OCI-LY7 (cell line): ENCODE results near the gene TESPA1. TPM values are rescaled to one million over a fixed set of nuclear protein-coding genes. Genes with fewer than 3 reads are reported as not detected.

Source experiments
- BruUV-seq: library from RNA; stranded (reverse); fragments of 400-500 nt; replicated peaks from 2 replicates; lab custom pipeline; 2021; lab: Mats Ljungman, UMichigan
- CTCF ChIA-PET: fragments of 300-600 bp; sonication (Branson Sonifier 250); formaldehyde crosslinking; loops from one replicate; lab custom pipeline; 2022; ENCODE audit warnings: antibody characterized with exemption; ENCODE audit not compliant: unreplicated experiment; lab: Charles Lee
- POLR2A ChIA-PET: fragments of 300-600 bp; sonication (Branson Sonifier 250); formaldehyde crosslinking; loops from one replicate; lab custom pipeline; 2022; ENCODE audit warnings: antibody characterized with exemption; lab: Charles Lee
- DNase-seq: peaks from one replicate; pipeline ENCODE4 v3.0.0-alpha.2; 2015; ENCODE audit warnings: low spot score
- H2AFZ ChIP-seq: fragments of 200-600 bp; sonication (generic), shearing (Covaris generic); 2 replicates; pipeline ENCODE4 v1.6.1; 2014; ENCODE audit warnings: mild to moderate bottlenecking, antibody characterized with exemption, low read length, moderate library complexity
- H3K27ac ChIP-seq: fragments of 200-600 bp; sonication (generic); 2 replicates; pipeline ENCODE4 v1.5.1; 2014; ENCODE audit warnings: mixed run types, low read depth, mild to moderate bottlenecking, moderate library complexity, low read length, inconsistent platforms; ENCODE audit not compliant: poor library complexity, severe bottlenecking
- H3K36me3 ChIP-seq: fragments of 200-600 bp; sonication (generic); 2 replicates; pipeline ENCODE4 v1.6.1; 2014; ENCODE audit warnings: mild to moderate bottlenecking, antibody characterized with exemption, low read length, moderate library complexity, mixed read lengths; ENCODE audit not compliant: insufficient read depth
- H3K4me1 ChIP-seq: fragments of 200-600 bp; sonication (generic); 2 replicates; pipeline ENCODE4 v1.5.1; 2014; ENCODE audit warnings: mild to moderate bottlenecking, low read length; ENCODE audit not compliant: insufficient read depth, poor library complexity, severe bottlenecking
- H3K4me2 ChIP-seq: fragments of 200-600 bp; sonication (generic); 2 replicates; pipeline ENCODE4 v1.6.1; 2014; ENCODE audit warnings: mild to moderate bottlenecking, low read length
- H3K4me3 ChIP-seq: fragments of 200-600 bp; sonication (generic); 2 replicates; pipeline ENCODE4 v1.5.1; 2014; ENCODE audit warnings: mild to moderate bottlenecking, low read depth, low read length; ENCODE audit not compliant: poor library complexity, severe bottlenecking
- H3K79me2 ChIP-seq: fragments of 200-600 bp; sonication (generic); 2 replicates; pipeline ENCODE4 v1.6.1; 2016; ENCODE audit warnings: low read depth, mild to moderate bottlenecking, low read length, moderate library complexity, mixed read lengths; ENCODE audit not compliant: insufficient read depth
- H3K9me2 ChIP-seq: fragments of 200-600 bp; sonication (generic); 2 replicates; pipeline ENCODE4 v1.6.1; 2016; ENCODE audit warnings: mild to moderate bottlenecking, low read length, mixed read lengths; ENCODE audit not compliant: insufficient read depth
- H3K9me3 ChIP-seq: fragments of 200-600 bp; sonication (generic); 2 replicates; pipeline ENCODE4 v1.6.1; 2014; ENCODE audit warnings: mild to moderate bottlenecking, mixed run types, low read length, mixed read lengths
- H4K20me1 ChIP-seq: fragments of 200-600 bp; sonication (generic); 2 replicates; pipeline ENCODE4 v1.6.1; 2014; ENCODE audit warnings: mild to moderate bottlenecking, antibody characterized with exemption, low read length, moderate library complexity, mixed read lengths; ENCODE audit not compliant: insufficient read depth
- CTCF ChIP-seq: fragments of 200-600 bp; sonication (generic); conservative IDR thresholded peaks from 2 replicates; pipeline ENCODE4 v1.5.1; 2014; ENCODE audit warnings: mild to moderate bottlenecking, antibody characterized with exemption, low read length, moderate library complexity, mixed read lengths
- EZH2phosphoT487 ChIP-seq: fragments of 200-600 bp; sonication (generic); IDR thresholded peaks from 2 replicates; pipeline ENCODE4 v1.6.1; 2018; ENCODE audit warnings: low read depth, borderline replicate concordance, mild to moderate bottlenecking, mixed run types, antibody characterized with exemption, low read length, moderate library complexity, mixed read lengths
- intact Hi-C: fragments of 100-400 bp; cut with micrococcal nuclease; formaldehyde crosslinking; loops from one replicate; pipeline ENCODE4 v1.10.0; 2022; ENCODE audit not compliant: unreplicated experiment
- total RNA-seq, 2 experiments: library from RNA; depleted of rRNA in 1 of 2; stranded (reverse); fragments of >200 nt in 1 of 2; shearing (Covaris generic) in 1 of 2; gene quantifications; 2 replicates each; pipeline ENCODE4 v1.2.3, GENCODE V29; 2014 to 2022

The TESPA1 gene
- total RNA-seq, 2 experiments from 2014 or later: 9.5 to 24.1 TPM

- no peak for DNase-seq
- H3K9me2 ChIP-seq: no peaks in the 10 kb centered on the region
- H4K20me1 ChIP-seq: no peaks in the 10 kb centered on the region
- no peak overlapping the region for H3K4me2 ChIP-seq
- no peaks in the 10 kb centered on the region for H3K79me2 ChIP-seq
- no peak overlapping the region for H2AFZ ChIP-seq
- intact Hi-C loops: no loop called here
- TF ChIP-seq CTCF: no peak
- no peak for TF ChIP-seq EZH2phosphoT487
- H3K4me3 ChIP-seq: no peak overlapping the region
- H3K36me3 ChIP-seq: peaks cover 22% of the 10 kb centered on the region
- CTCF ChIA-PET: no interaction called here
- H3K27ac ChIP-seq: no peak overlapping the region
- BruUV-seq: no TSS peak
- H3K9me3 ChIP-seq: no peaks in the 10 kb centered on the region
- no peaks in the 10 kb centered on the region for H3K4me1 ChIP-seq
- POLR2A ChIA-PET: interaction anchor here (1.4 kb wide), 1 partner anchor 9 kb away, joined by 3 read pairs; no protein-coding TSS in a partner anchor
Measured at GRCh38 chr12:54967461-54967860, 17.1 kb downstream of the TESPA1 start.

GRCh38 chr12:54961190-54961589, 23.4 kb downstream of the TESPA1 start:
- no TSS peak for BruUV-seq
- DNase-seq: no peak
- Histone ChIP-seq H2AFZ (no peak overlapping the region), H3K9me2 (no peaks in the 10 kb centered on the region), H3K36me3 (peaks cover 41% of the 10 kb centered on the region), H3K4me2 (no peak overlapping the region), H3K27ac (no peak overlapping the region), H3K79me2 (no peaks in the 10 kb centered on the region), H3K9me3 (no peaks in the 10 kb centered on the region), H3K4me3 (no peak overlapping the region), H4K20me1 (no peaks in the 10 kb centered on the region), H3K4me1 (peaks cover 10% of the 10 kb centered on the region)
- intact Hi-C loops: no loop called here
- POLR2A ChIA-PET: interaction anchor here (0.6 to 0.7 kb wide), 2 partner anchors 10 to 24 kb away, joined by 3 read pairs; partner anchors contain the start of gene TESPA1
- no peak for TF ChIP-seq CTCF
- TF ChIP-seq EZH2phosphoT487: no peak
- CTCF ChIA-PET: no interaction called here

GRCh38 chr12:54959291-54960018, 25.1 kb downstream of the TESPA1 start:
- ChIA-PET POLR2A (interaction anchor here (0.6 kb wide), 1 partner anchor 42 kb away, joined by 3 read pairs; no protein-coding TSS in a partner anchor), CTCF (no interaction called here)
- no peak overlapping the region for H3K4me3 ChIP-seq
- peaks cover 35% of the 10 kb centered on the region; the same call in 1 of the 2 replicates for H3K36me3 ChIP-seq
- no peak for DNase-seq
- H3K79me2 ChIP-seq: no peaks in the 10 kb centered on the region
- H3K27ac ChIP-seq: no peak overlapping the region
- H3K9me3 ChIP-seq: no peaks in the 10 kb centered on the region
- no peak overlapping the region for H3K4me2 ChIP-seq
- TF ChIP-seq CTCF (no peak), EZH2phosphoT487 (no peak)
- no peaks in the 10 kb centered on the region for H4K20me1 ChIP-seq
- H3K9me2 ChIP-seq: no peaks in the 10 kb centered on the region
- H2AFZ ChIP-seq: no peak overlapping the region
- peaks cover 22% of the 10 kb centered on the region for H3K4me1 ChIP-seq
- intact Hi-C loops: loop anchor here (2.0 kb wide), 1 partner anchor 257 kb away; no protein-coding TSS in a partner anchor
- BruUV-seq: no TSS peak
